ENCODE results near the gene HTR2C. TPM values are rescaled to one million over a fixed set of nuclear protein-coding genes. Genes with fewer than 3 reads are reported as not detected.

Gene HTR2C
- total RNA-seq: not detected in 2 replicates

GRCh38 chrX:114583646-114584374 is at the start of gene HTR2C:
Gene HTR2C (plus strand): TSS chrX:114584086. CDS start chrX:114726937, 142,851 bp downstream.
- ChIA-PET CTCF (no interaction called here), POLR2A (no interaction called here)
- intact Hi-C loops (cut with micrococcal nuclease): no loop called here
- TF ChIP-seq CTCF (IDR thresholded peaks at IDR 0.05): no peak
- peaks cover 3% of the 10 kb centered on the region for H3K9me3 Mint-ChIP-seq
- H3K27me3 Mint-ChIP-seq: peaks cover 23% of the 10 kb centered on the region
- no peaks in the 10 kb centered on the region for H3K36me3 Mint-ChIP-seq (ENCODE audit: low read depth)
- no peak within 1 kb of the TSS for H3K4me3 Mint-ChIP-seq
- ATAC-seq (ENCODE audit: low read depth) (no peak), DNase-seq (no peak)
- no peaks in the 10 kb centered on the region for H3K4me1 Mint-ChIP-seq
- no peak within 1 kb of the TSS for H3K27ac Mint-ChIP-seq

- intact Hi-C loops (cut with micrococcal nuclease): no loop called here
- no peak overlapping the region for H3K4me3 Mint-ChIP-seq
- H3K27me3 Mint-ChIP-seq: peaks cover 20% of the 10 kb centered on the region
- CTCF ChIA-PET: no interaction called here
- H3K9me3 Mint-ChIP-seq: peaks cover 3% of the 10 kb centered on the region
- H3K27ac Mint-ChIP-seq: no peak overlapping the region
- no peak for TF ChIP-seq CTCF (IDR thresholded peaks at IDR 0.05)
- DNase-seq (no peak), ATAC-seq (ENCODE audit: low read depth) (no peak)
- POLR2A ChIA-PET: no interaction called here
- H3K36me3 Mint-ChIP-seq (ENCODE audit: low read depth): no peaks in the 10 kb centered on the region
- H3K4me1 Mint-ChIP-seq: no peaks in the 10 kb centered on the region
Measured at GRCh38 chrX:114580336-114580735, 3.5 kb upstream of the HTR2C start.

GRCh38 chrX:114581528-114582263 is 2.2 kb upstream of the HTR2C start:
- Mint-ChIP-seq H3K27ac (no peak overlapping the region), H3K27me3 (peaks cover 23% of the 10 kb centered on the region), H3K4me3 (no peak overlapping the region), H3K9me3 (peaks cover 3% of the 10 kb centered on the region), H3K4me1 (no peaks in the 10 kb centered on the region), H3K36me3 (ENCODE audit: low read depth) (no peaks in the 10 kb centered on the region)
- intact Hi-C loops (cut with micrococcal nuclease): no loop called here
- ChIA-PET CTCF (no interaction called here), POLR2A (no interaction called here)
- ATAC-seq (ENCODE audit: low read depth): no peak
- DNase-seq: no peak
- no peak for TF ChIP-seq CTCF (IDR thresholded peaks at IDR 0.05)

GRCh38 chrX:114582264-114582632 is 1.6 kb upstream of the HTR2C start:
- peaks cover 23% of the 10 kb centered on the region for H3K27me3 Mint-ChIP-seq

More at GRCh38 chrX:114582264-114582632, 1.6 kb upstream of the HTR2C start:
- ChIA-PET POLR2A (no interaction called here), CTCF (no interaction called here)
- intact Hi-C loops (cut with micrococcal nuclease): no loop called here
- TF ChIP-seq CTCF (IDR thresholded peaks at IDR 0.05): no peak
- Mint-ChIP-seq H3K36me3 (ENCODE audit: low read depth) (no peaks in the 10 kb centered on the region), H3K9me3 (peaks cover 3% of the 10 kb centered on the region), H3K27ac (no peak overlapping the region), H3K4me3 (no peak overlapping the region), H3K4me1 (no peaks in the 10 kb centered on the region)
- ATAC-seq (ENCODE audit: low read depth) (no peak), DNase-seq (no peak)

All from activated B cell treated with CpG ODN at 0.5 μM for 24 hours (primary cell).